NCI-H2196 treated with DMSO at 0.1 percent for 48 hours (cell line): ENCODE results near the gene C5orf52.
"Not testable (repeated sequence)": the region's sequence is repeated elsewhere in the genome, so short reads cannot be mapped to it uniquely, and the experiment has no call there.

ENCODE experiments used
- DNase-seq: peaks from one replicate; lab custom pipeline; 2025; ENCODE audit not compliant: unreplicated experiment; lab: John Stamatoyannopoulos, UW

C5orf52 gene

DNA sequence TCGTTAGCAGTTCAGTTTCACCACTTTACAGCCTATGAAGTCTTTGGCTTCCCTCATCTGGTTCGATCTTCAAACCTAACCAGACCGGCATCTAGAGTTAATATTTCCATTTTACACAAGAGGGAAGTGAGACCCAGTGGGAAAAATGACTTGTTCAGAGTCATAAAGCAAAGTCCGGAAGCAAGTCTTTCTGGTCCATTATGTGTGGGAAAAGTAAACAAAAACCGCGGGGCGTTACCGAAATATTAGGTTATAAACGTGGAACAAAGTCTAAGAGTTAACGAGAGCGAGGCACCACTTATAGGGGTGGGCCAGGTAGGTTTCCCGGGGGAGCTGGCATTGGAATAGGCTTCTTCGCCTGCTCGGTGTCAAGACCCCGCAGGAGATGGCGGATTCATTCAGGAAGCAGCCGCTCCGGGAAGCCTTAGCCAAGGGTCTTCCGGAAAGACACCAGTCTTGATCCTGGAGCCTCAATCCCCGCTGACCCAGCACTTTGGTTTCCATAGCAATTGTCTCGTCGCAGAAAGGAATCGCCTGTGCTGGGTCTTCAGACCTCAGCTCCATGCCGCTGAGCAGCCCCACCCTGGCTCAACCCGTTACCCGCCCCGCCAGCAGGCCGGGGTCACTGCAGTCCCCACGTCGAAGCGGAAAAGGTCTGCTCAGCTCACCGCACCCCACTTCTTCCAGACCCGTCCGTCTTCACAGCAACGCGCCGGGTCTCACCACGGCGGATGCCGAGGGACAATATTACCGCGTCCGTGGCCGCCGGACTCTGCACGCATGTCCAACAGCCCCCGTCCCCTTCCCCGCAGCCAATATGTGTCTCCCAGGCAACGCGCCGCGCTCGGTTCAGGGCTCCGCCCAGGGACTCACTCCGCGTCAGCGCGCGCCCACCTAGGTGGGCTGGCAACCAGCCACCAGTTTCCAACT lies at the start of gene C5orf52:
C5orf52 (plus strand) TSS at position 872 of the 930 bp plus-strand sequence. CDS start 82 bp downstream, outside the sequence.
- no peak for DNase-seq

DNA sequence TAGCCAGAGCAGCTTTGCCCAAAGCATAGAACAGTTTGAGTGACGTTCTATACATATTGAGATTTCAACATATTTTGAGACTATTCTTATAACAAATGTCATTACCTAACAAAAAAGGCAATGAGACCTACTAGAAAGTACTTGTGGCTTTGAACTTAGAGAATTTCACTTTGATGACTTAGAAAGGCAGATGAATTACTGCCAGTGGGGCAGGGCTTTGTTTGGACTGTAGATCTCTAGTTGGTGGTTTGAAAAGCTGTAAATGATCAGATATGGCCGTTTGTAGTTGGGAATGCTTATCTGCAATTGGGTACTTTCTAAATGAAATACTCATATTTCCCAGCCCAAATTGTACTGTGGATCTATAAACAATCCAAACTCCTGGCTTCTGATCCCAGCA lies 47.2 kb upstream of the C5orf52 start:
- DNase-seq = no peak

DNA sequence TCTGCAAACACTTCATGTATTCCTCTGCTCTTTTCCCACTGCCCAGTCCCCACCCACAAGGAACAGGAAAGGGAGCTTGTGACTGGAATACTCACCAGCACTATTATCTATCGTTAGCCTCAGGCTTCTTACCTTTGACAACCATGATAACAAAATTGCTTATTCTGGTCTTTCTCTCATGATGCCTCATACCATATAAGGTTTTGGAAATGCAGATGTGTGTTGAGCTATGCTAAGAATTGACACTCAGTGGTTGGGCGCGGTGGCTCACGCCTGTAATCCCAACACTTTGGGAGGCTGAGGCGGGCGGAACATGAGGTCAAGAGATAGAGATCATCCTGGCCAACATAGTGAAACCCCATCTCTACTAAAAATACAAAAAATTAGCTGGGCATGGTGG lies 44.5 kb upstream of the C5orf52 start:
- no peak for DNase-seq

DNA sequence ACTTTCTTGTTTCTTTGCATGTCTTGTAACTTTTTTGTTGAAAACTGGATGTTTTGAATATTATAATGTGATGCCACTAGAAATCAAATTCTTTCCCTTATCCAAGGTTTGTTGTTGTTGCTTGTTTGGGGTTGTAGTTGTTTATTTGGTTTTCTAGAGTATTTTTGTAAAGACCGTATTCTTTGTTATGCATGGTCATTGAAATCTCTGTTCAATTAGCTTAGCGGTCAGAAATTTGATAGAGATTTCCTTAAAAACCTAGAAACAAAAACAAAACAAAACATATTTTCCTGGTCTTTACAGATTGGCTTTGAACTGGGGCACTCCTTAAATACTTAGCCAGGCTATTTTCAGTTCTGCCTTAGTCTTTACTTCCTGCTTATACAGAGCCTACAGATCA lies 41.0 kb upstream of the C5orf52 start:
- DNase-seq = no peak

DNA sequence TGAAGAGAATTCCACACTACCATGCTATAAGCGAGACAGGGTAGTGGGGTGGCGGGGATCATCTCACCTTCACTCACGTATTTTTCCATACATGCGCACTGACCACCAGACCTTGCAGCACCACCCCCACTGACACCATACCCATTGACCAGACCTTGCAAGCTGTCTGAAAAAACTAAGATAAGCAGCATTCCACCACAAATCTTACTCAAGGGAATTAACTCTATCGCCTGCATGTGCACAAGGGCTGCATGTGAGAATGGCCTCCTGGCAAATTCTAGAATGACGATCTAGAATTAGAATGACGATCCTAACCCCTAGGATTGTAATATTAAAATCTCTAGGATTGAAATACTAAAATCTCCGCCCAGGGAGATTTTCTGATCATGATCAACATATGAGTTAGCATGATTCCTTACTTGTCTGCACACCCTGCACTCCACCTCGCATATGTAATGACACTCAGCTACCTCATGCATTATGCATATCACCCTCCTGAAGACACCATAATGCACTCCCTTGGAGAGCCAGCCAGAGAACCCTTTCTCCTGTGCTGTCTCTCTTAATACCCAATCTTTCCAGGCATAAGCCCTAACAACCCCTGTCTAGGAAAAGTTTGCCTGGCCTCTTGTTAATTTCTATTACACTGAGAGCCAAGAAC lies 30.8 kb upstream of the C5orf52 start:
- DNase-seq = no peak

DNA sequence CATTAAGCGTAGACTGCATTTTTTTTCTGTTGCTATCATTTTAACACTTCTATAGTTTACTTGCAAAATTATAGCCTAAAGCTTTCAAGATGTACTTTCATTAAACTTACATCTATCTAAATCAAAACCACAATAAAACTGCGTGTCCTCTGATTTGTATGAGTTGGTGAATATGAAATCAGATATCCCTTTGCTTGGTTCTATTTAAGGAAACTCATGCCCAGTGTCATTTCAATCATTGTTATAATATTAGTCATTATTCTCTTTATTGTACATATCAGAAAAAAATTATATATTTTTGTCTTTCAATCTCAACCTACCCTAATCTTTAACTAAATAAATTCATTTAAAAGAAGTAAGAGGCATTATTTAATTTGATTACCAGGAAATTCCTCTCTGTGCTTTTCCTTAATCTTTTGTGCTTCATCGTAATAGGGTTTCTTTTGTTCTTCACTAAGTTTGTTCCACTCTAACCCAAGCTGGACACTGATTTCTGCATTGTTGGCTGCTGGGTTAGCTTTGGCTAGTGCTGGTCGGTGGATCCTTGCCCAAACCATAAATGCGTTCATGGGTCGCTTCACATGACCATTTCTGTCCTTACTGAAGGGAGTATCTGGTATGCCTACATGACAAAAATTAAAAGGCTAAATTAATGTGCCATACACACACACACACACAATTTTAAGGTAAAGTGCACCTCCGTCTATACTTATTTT lies 22.9 kb upstream of the C5orf52 start:
- DNase-seq = no peak

DNA sequence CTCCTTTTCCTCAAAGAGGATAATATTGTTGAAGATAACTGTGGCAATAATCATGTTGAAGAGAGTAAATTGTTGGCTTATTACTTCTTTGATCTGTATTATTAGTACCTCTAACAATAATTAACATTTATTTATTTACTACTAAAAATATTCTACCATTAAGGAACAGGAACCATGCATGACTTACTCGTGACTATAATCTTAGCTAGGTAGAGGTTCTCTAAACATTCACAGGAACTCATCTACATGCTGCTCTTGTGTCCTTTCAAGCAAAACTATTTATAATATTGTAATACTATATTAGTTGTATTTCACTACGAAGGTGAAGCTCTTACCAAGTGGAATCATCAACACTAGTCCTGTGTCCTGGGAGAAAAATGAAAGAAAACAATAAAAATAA lies 22.2 kb upstream of the C5orf52 start:
- no peak for DNase-seq

DNA sequence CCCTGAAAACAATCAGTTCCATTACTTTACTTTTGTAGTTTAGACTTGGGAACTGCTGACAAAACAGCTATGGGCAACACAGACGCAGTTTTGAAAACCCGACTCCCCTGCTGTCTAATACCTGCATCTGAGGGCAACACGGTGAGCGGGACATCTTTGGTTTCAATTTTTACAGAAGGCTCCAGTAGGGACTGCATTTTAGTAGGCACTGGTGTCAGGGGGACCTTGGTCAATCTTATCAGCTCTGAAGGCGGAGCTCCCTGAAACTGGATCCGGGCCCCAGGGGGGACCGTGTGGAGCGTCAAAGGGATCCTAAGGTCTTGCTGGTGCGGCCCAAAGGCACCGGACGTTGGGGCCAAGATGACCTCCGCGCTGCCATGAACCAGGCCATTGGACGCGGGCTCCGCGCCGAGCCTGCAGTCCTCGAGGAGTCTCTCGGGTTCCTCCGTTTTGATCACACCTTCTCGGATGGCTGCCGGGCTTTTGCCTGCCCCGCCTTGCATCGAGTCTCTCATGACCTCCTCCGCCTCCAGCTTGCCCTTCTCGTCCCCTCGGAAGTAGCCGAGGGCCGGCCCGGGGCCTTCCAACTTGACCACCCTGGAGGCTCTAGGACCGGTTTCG lies 20.2 kb upstream of the C5orf52 start:
- DNase-seq = no peak

DNA sequence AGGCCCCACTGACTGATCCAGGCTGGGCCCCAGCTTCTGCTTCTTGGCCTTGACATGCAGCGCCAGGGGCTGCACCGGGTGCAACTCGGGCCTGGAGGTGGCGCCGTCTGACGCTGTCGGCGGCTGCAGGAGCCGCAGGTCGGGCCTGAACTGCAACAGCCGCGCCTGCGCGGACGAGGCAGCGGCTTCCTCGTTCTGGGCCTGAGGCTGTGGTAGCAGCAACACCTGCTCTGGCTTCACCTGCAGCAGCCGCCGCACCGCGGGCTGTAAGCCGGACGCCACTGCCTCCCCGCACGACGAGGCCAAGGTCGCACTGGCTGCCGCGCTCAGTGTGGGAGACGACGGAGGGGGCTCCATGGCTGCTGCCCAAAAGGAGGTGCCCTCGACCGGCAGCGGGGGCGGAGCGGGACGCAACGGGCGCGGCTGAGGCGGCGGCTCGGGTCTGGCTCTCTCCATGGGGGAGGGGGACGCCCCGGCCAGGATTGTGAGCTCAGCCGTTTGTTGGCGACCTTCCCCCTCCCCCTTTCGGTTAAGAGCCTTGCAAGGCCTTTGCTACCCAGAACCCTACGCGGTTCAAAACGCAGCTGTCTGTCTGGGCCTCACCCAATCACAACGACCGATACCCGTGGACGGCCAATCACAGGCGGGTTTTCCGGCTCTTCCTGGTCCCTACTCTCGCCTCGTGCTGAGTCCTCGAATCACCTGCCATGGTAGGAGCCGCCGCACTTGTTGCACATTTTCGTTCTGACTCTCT lies 19.5 kb upstream of the C5orf52 start:
- DNase-seq = no peak

DNA sequence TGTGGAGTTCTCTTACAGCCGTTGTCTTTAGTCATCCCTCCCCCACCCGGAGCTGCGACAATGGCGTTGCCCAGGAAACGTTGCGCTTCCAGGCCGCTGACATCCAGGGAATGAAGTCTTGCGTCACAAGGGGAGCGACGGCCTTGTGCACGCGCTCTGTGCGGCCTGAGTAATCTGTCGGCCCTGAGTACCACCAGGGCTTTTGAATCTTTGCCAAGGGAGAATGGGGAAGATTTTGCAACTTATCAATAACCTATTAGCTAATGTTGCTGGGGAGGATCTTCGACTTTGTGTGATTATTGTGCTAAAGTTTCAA lies 19.0 kb upstream of the C5orf52 start, which contains the start of gene SOX30:
SOX30 (minus strand) TSS at position 62 of the 316 bp plus-strand sequence. CDS start 360 bp downstream, outside the sequence.
- no peak for DNase-seq

DNA sequence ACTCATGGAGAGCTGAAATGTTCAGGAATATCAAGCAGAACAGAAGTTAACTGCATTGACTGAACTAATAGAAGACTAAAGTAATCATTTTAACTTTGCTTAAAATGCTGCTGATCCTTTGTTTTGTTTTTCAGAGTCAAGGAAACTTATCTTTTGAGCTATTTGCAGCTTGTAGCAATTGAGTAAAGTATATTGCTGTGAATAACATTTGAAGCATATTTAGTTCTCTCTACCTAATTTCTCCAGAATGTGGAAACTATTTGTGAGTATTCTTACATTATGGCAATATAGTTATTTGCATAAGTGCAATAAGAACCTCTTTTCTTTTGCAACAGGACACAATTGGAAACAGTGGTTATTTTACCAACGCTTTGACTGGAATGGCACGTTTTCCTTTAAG lies 13.8 kb upstream of the C5orf52 start:
- DNase-seq = no peak

DNA sequence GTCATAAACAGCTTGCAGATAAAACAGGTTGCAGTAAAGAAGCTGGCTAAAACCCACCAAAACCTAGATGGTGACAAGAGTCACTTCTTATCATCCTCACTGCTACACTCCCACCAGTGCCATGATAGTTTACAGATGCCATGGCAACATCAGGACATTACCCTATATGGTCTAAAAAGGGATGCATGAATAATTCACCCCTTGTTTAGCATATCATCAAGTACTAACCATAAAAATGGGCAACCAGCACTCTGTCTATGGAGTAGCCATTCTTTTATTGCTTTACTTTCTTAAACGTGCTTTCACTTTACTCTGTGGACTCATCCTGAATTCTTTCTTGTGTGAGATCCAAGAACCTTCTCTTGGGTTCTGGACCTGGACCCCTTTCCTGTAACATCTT lies 12.4 kb upstream of the C5orf52 start:
- DNase-seq = no peak

DNA sequence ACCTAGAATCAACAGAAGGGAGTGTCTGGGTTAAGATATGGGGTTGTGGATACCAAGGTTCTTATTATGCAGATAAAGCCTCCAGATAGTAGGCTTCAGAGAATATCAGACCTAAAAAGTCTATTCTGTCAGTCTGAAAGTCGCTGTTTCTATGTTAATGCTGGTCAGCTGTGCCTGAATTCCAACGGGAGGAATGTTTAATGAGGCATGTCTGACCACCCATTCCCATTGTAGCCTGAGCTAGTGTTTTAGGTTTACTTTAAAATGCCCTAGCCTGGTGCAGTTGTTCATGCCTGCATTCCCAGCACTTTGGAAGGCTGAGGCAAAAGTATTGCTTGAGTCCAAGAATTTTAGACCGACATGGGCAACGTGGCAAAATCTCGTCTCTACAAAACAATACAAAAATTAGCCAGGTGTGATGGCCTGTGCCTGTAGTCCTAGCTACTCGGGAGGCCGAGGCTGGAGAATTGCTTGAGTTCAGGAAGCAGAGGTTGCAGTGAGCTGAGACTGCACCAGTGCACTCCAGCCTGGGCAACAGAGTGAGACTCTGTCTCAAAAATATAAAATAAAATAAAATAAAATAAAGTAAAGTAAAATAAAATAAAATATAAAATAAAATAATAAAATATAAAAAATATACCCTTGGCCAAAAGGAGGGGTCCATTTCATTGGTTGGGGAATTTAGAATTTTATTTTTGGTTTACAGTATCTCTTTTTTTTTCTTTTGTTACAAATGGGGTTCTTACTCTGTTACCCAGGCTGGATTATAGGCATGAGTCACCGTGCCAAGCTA lies 11.3 kb upstream of the C5orf52 start:
- no peak for DNase-seq

DNA sequence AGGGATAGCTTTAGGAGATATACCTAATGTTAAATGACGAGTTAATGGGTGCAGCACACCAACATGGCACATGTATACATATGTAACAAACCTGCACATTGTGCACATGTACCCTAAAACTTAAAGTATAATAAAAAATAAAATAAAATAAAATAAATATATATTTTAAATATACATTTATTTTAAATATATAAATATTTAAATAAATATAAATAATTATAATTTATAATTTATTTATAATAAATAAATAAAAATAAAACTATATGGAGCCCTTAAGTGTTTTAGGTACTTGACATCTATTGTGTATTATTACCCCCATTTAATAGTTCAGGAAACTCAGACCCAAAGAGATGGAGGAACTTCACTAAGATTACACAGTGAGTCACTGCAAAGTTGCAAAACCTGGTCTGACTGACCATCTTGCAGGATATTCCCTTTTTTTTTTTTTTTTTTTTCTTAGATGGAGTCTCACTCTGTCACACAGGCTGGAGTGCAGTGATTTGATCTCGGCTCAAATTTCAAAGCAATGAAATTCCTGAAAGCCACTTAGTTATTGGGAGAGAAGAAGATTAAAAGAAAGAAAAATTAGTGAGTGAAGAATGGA lies 5.8 kb upstream of the C5orf52 start:
- no peak for DNase-seq

DNA sequence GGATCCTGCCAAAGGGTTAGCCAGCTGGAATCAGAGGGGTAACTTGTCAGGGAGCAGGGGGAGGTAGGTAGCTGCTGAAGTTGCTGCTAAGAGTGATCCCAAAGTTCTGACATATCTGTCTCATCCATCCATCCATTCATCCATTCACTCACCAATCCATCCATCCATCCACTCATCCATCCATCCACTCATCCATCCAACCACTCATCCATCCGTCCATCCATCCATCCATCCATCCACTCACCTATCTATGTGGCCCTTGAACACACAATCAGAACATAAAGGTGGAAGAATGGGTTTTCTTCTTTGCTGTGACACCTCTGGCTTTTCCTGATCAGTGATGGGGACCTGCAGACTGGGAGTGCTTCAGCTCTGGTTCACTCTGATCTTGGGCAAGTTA lies 3.0 kb upstream of the C5orf52 start:
- DNase-seq = no peak

DNA sequence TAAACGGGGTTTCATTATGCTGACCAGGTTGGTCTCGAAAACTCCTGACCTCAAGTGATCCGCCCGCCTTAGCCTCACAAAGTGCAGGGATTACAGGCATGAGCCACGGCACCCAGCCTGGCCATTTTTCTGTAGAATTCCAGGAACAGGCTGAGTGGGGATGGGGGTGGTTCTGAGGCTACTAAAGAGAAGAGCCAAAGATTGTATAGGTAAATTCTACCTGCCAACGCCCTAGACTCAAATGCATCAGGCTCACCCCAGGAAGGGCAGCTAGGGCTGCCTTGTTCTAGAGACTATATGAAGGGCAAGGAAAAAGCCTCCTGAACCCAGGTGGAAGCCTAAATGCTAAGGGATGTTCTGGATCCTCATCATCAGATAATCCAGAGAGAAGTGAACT lies 1.6 kb upstream of the C5orf52 start:
- DNase-seq = no peak

DNA sequence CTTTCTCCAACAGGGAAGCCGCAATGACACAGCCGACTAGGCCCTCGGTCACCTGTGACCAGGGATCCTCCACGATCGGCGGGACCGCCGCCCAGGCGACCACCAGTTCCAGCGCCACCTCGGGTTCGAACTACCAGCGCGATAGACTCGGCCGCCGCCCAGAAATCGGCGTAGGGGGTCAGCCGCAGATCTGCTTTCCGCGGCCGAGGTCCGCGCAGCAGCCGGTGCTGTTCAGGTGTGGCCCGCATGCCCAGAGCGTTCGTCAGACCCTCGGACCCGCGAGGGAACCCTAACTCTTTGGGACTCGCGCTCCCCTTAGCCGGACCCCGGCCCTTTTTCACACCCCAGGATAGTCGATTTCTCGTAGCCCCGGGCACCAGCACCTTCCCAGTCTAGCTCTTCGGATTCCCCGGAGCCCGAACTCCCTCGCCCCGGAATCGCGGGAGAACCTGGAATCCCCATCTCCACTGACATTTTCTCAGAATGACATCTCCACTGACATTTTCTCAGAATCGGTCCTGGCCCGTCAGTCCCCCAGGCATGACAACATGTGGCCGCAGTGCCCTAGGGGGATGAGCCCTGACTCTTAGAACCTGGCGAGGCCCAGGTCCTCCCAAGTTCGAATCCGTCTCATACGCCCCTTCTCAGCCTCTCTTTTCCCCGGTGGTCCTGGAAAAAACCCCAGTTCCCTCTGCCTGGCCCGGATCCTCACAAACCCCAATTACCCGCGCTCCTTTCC lies 428 bp downstream of the C5orf52 start:
- no peak for DNase-seq

DNA sequence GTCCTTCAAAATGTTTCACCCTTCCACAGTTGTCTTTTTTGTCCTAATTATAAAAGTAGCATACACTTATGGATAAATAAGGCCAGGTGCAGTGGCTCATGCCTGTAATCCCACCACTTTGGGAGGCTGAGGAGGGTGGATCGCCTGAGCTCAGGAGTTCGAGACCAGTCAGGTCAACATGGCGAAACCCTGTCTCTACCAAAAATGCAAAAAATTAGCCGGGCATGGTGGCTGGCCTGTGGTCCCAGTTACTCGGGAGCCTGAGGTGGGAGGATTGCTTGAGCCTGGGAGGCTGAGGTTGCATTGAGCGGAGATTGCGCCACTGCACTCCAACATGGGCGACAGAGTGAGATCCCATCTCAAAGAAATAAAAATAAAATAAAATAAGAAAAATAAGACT lies 1.6 kb downstream of the C5orf52 start:
- DNase-seq = no peak

DNA sequence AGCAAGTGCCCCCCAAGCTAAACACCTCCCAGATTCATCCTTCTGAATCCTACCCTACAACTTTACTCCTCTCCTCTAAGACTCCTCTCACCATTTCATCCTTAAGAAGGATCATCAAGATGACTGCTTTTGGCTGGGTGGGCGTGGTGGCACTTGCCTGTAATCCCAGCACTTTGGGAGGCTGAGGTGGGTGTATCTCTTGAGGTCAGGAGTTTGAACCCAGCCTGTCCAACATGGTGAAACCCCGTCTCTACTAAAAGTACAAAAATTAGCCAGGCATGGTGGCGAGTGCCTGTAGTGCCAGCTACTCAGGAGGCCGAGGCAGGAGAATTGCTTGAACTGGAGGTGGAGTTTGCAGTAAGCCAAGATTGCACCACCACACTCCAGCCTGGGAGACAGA lies 3.0 kb downstream of the C5orf52 start:
- DNase-seq = not testable (repeated sequence)
